HepG2 (cell line): ENCODE results near the gene ZDHHC7. TPM values are rescaled to one million over a fixed set of nuclear protein-coding genes. Genes with fewer than 3 reads are reported as not detected.
A peak's percentile ranks its signal among the peaks of the same experiment; 100 is the strongest.

Source experiments
- ATAC-seq: fragments of 200-7000 bp; cut with Tn5 transposase; 3 replicates; pipeline ENCODE4 v1.9.1; 2020; ENCODE audit warnings: mild to moderate bottlenecking, moderate library complexity
- BruUV-seq: library from RNA; stranded (reverse); fragments of 400-500 nt; replicated peaks from 2 replicates; lab custom pipeline; 2021; lab: Mats Ljungman, UMichigan
- CTCF ChIA-PET: fragments of 300-600 bp; formaldehyde crosslinking; extraction: SDS; loops from one replicate; lab custom pipeline; 2021; ENCODE audit warnings: low total read pairs, inconsistent platforms, low intra/inter-chr PET ratio; lab: Yijun Ruan, JAX
- POLR2A ChIA-PET: fragments of 350-600 bp; sonication (Branson Sonifier 250); formaldehyde crosslinking; loops from one replicate; lab custom pipeline; 2020; ENCODE audit warnings: antibody characterized with exemption, inconsistent platforms; lab: Yijun Ruan, JAX
- DNase-seq: peaks from one replicate; pipeline ENCODE4 v3.0.0-alpha.2; 2015; ENCODE audit warnings: low spot score
- FAIRE-seq: peaks from 3 replicates; lab custom pipeline; 2011; peaks lifted over from hg19 to GRCh38; lab: Jason Lieb, UNC
- H2AFZ ChIP-seq: one replicate; pipeline ENCODE4 v1.6.1; 2011; ENCODE audit warnings: low read length, inconsistent platforms
- H3K27ac ChIP-seq: fragments of 300-600 bp; 3 replicates; pipeline ENCODE4 v1.8.0; 2011; ENCODE audit warnings: mixed run types, mild to moderate bottlenecking, mixed read lengths, low read length, inconsistent platforms; ENCODE audit not compliant: insufficient read depth; ENCODE audit errors: extremely low read length
- H3K27me3 ChIP-seq, 2 experiments: fragments of 200-600 bp in 1 of 2; 2 replicates in 1 of 2; 3 replicates in 1 of 2; pipeline versions ENCODE4 v1.6.0 to v1.8.0; 2011; ENCODE audit warnings: low read length in 2 of 2, mild to moderate bottlenecking in 2 of 2, moderate library complexity in 2 of 2, inconsistent platforms in 1 of 2; ENCODE audit not compliant: insufficient read depth in 2 of 2, control insufficient read depth in 1 of 2
- H3K36me3 ChIP-seq, 2 experiments: fragments of 200-600 bp in 1 of 2; replicated peaks in 1 of 2; 2 replicates in 1 of 2; 3 replicates in 1 of 2; pipeline versions ENCODE4 v1.5.1 to v1.8.0; 2011; ENCODE audit warnings: low read length in 2 of 2, inconsistent platforms in 1 of 2; ENCODE audit not compliant: insufficient read depth in 2 of 2, control insufficient read depth in 1 of 2
- H3K4me1 ChIP-seq: 2 replicates; pipeline ENCODE4 v1.5.1; 2012; ENCODE audit warnings: low read length, inconsistent platforms; ENCODE audit not compliant: insufficient read depth
- H3K4me2 ChIP-seq: 2 replicates; pipeline ENCODE4 v1.6.0; 2011; ENCODE audit warnings: low read depth, low read length, inconsistent platforms
- H3K4me3 ChIP-seq, 3 experiments: fragments of 200-600 bp in 1 of 3; sonication (generic), shearing (Covaris generic) in 1 of 3; replicated peaks in 1 of 3; 2 replicates each; pipeline ENCODE4 v1.5.1; 2011 to 2016; ENCODE audit warnings: low read length in 3 of 3, inconsistent platforms in 2 of 3, low read depth in 2 of 3, mild to moderate bottlenecking in 2 of 3, control low read depth in 1 of 3, mixed read lengths in 1 of 3; ENCODE audit not compliant: insufficient read depth in 1 of 3
- H3K79me2 ChIP-seq: one replicate; pipeline ENCODE4 v1.6.1; 2011; ENCODE audit warnings: low read length, inconsistent platforms; ENCODE audit not compliant: insufficient read depth
- H3K9ac ChIP-seq: 2 replicates; pipeline ENCODE4 v1.6.0; 2011; ENCODE audit warnings: mild to moderate bottlenecking, low read depth, low read length, inconsistent platforms; ENCODE audit not compliant: insufficient read depth
- H3K9me3 ChIP-seq: 2 replicates; pipeline ENCODE4 v1.5.1; 2012; ENCODE audit warnings: mild to moderate bottlenecking, low read length
- H4K20me1 ChIP-seq: 2 replicates; pipeline ENCODE4 v1.6.0; 2011; ENCODE audit warnings: inconsistent platforms, mild to moderate bottlenecking, low read length, moderate library complexity; ENCODE audit not compliant: insufficient read depth
- ADNP ChIP-seq: sonication (generic); formaldehyde crosslinking; IDR thresholded peaks from 2 replicates; pipeline ENCODE4 v1.4.0; 2020; ENCODE audit warnings: missing genetic modification reagents
- MEIS1 ChIP-seq: sonication (generic); formaldehyde crosslinking; IDR thresholded peaks from 2 replicates; pipeline ENCODE4 v1.9.0; 2021; ENCODE audit warnings: mild to moderate bottlenecking, missing genetic modification reagents, moderate library complexity, borderline replicate concordance
- MXI1 ChIP-seq: IDR thresholded peaks from 3 replicates; pipeline ENCODE4 v1.6.1; 2012; ENCODE audit warnings: low read depth, low read length, inconsistent platforms, borderline replicate concordance
- SMAD1 ChIP-seq: sonication (generic); formaldehyde crosslinking; IDR thresholded peaks from 2 replicates; pipeline ENCODE4 v1.4.0; 2020; ENCODE audit warnings: missing genetic modification reagents, low read depth, mild to moderate bottlenecking, borderline replicate concordance
- WIZ ChIP-seq: sonication (generic); formaldehyde crosslinking; IDR thresholded peaks from 2 replicates; pipeline ENCODE4 v1.5.1; 2020; ENCODE audit warnings: mild to moderate bottlenecking, missing genetic modification reagents
- ZBTB20 ChIP-seq: sonication (generic); formaldehyde crosslinking; IDR thresholded peaks from 2 replicates; pipeline ENCODE4 v1.8.1; 2023; ENCODE audit warnings: missing genetic modification reagents, low read depth, mild to moderate bottlenecking, borderline replicate concordance
- ZBTB7B ChIP-seq: sonication (generic); formaldehyde crosslinking; IDR thresholded peaks from 2 replicates; pipeline ENCODE4 v1.4.0; 2020; ENCODE audit warnings: missing genetic modification reagents
- ZEB1 ChIP-seq: IDR thresholded peaks from 2 replicates; pipeline ENCODE4 v1.6.1; 2012; ENCODE audit warnings: mild to moderate bottlenecking, low read depth, inconsistent platforms; ENCODE audit not compliant: insufficient replicate concordance
- ZFP91 ChIP-seq: sonication (generic); formaldehyde crosslinking; IDR thresholded peaks from 2 replicates; pipeline ENCODE4 v1.9.0; 2022; ENCODE audit warnings: missing genetic modification reagents, mild to moderate bottlenecking, borderline replicate concordance
- ZNF10 ChIP-seq: sonication (generic); formaldehyde crosslinking; IDR thresholded peaks from 2 replicates; pipeline ENCODE4 v1.4.0; 2020; ENCODE audit warnings: mild to moderate bottlenecking, low read depth, missing genetic modification reagents, borderline replicate concordance
- ZNF30 ChIP-seq: sonication (generic); formaldehyde crosslinking; IDR thresholded peaks from 2 replicates; pipeline ENCODE4 v1.5.0; 2020; ENCODE audit warnings: mild to moderate bottlenecking, missing genetic modification reagents
- ZNF33A ChIP-seq: sonication (generic); formaldehyde crosslinking; IDR thresholded peaks from 2 replicates; pipeline ENCODE4 v1.5.1; 2020; ENCODE audit warnings: missing genetic modification reagents, mild to moderate bottlenecking, moderate library complexity, borderline replicate concordance
- ZNF484 ChIP-seq: sonication (generic); formaldehyde crosslinking; IDR thresholded peaks from 2 replicates; pipeline ENCODE4 v1.5.1; 2020; ENCODE audit warnings: mild to moderate bottlenecking, low read depth, missing genetic modification reagents, borderline replicate concordance
- ZNF746 ChIP-seq: sonication (generic); formaldehyde crosslinking; IDR thresholded peaks from 2 replicates; pipeline ENCODE4 v1.8.0; 2022; ENCODE audit warnings: mild to moderate bottlenecking, missing genetic modification reagents
- ZNF772 ChIP-seq: sonication (generic); formaldehyde crosslinking; IDR thresholded peaks from 2 replicates; pipeline ENCODE4 v1.5.0; 2020; ENCODE audit warnings: mild to moderate bottlenecking, missing genetic modification reagents
- ZNF773 ChIP-seq: sonication (generic); formaldehyde crosslinking; IDR thresholded peaks from 2 replicates; pipeline ENCODE4 v1.4.0; 2020; ENCODE audit warnings: missing genetic modification reagents, borderline replicate concordance
- ZNF790 ChIP-seq: sonication (generic); formaldehyde crosslinking; IDR thresholded peaks from 2 replicates; pipeline ENCODE4 v1.8.0; 2022; ENCODE audit warnings: missing genetic modification reagents, mild to moderate bottlenecking, borderline replicate concordance
- WGBS: methylation state at CpG from one replicate; pipeline ENCODE4 v1.1.6; 2017; ENCODE audit warnings: low lambda C conversion rate; 5-methylcytosine and 5-hydroxymethylcytosine counted together
- in situ Hi-C: cut with HindIII; loops from 2 replicates; pipeline ENCODE4 v1.10.0; 2017; ENCODE audit warnings: low pct_unique_long_range_greater_than_20kb; ENCODE audit not compliant: extremely low pct_ligation_motif_present
- intact Hi-C: fragments of 100-400 bp; cut with micrococcal nuclease; formaldehyde crosslinking; loops from one replicate; pipeline ENCODE4 v1.10.0; 2022; ENCODE audit not compliant: unreplicated experiment
- polyA plus RNA-seq, 8 experiments: library from polyadenylated mRNA; depleted of rRNA in 3 of 8; stranded (reverse) in 7 of 8; unstranded in 1 of 8; fragments of >200 nt; fragmentation: Illumina TruSeq in 4 of 8; extraction: Trizol in 4 of 8; gene quantifications; 2 replicates each; pipeline versions ENCODE4 v1.2.1 to v1.2.3, GENCODE V29; 2011 to 2016; ENCODE audit warnings: low read depth in 4 of 8, missing spikeins in 1 of 8, mixed read lengths in 1 of 8; ENCODE audit not compliant: insufficient read depth in 1 of 8
- total RNA-seq, 5 experiments: library from RNA; depleted of rRNA; stranded (reverse); fragments of >200 nt; fragmentation: Illumina TruSeq; extraction: Trizol; gene quantifications; 2 replicates each; pipeline ENCODE4 v1.2.3, GENCODE V29; 2016; ENCODE audit warnings: low read depth in 1 of 5
- TF ChIP-seq, protein P1 (sequence below): sonication (generic); formaldehyde crosslinking; IDR thresholded peaks from 2 replicates; pipeline ENCODE4 v1.5.0; 2020; ENCODE audit warnings: mild to moderate bottlenecking, missing genetic modification reagents
- TF ChIP-seq, protein P2 (sequence below): fragments of 450-650 bp; IDR thresholded peaks from 2 replicates; pipeline ENCODE4 v1.6.1; 2017

ZDHHC7 gene
- total and polyA plus RNA-seq, 2 of the 13 experiments (the other 11 are each of a cell fraction or from before 2014, with no cell fraction given) = 46.8 to 67.6 TPM

DNA sequence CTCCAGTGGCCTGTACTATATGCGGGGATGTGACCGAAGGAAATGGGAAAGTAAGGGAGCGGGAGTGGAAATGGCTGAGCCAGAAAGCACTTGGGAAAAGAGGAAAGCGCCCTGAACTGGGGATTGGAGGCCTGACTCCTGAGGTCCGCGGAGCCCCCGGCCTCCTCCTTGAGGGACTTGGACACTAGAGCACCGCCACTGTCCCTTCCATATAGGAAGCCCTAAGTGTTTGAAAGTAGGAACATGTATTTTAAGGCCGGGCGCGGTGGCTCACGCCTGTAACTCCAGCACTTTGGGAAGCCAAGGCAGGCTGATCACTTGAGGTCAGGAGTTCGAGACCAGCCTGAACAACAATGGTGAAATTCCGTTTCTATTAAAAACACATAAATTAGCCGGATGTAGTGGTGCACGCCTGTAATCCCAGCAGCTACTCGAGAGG, 530 bp upstream of the ZDHHC7 start:
- Histone ChIP-seq H3K9ac (peak overlapping the region; percentile 98), H3K27ac (peak overlapping the region; percentile 93), H3K36me3 (peaks cover 0 to 5% of the 10 kb centered on the region in 2 experiments; a peak in 3 of 5 replicates), H3K79me2 (peaks cover 38% of the 10 kb centered on the region), H3K4me3 (peak overlapping the region; percentile 79 to 97 (median 92)), H3K27me3 (no peaks in the 10 kb centered on the region; a peak in 2 of 5 replicates), H3K9me3 (no peaks in the 10 kb centered on the region), H3K4me1 (peaks cover 67% of the 10 kb centered on the region), H3K4me2 (peak overlapping the region; percentile 79), H2AFZ (peak overlapping the region; percentile 85), H4K20me1 (0 out of 2 replicates have a peak, but pooled peaks cover 1% of the 10 kb centered on the region)
- 3% methylated on average over 17 of the region's 17 CpGs for WGBS
- in situ Hi-C loops = no loop called here
- CTCF ChIA-PET = no interaction called here
- ATAC-seq (peak; percentile 41; the same call in 2 of the 3 replicates), DNase-seq (no peak), FAIRE-seq (no peak)
- BruUV-seq = TSS peak; percentile 100
- intact Hi-C loops = loop anchor here (1.0 kb wide), 1 partner anchor 35 kb away; no protein-coding TSS in a partner anchor
- POLR2A ChIA-PET = interaction anchor here (1.0 to 3.7 kb wide), 10 partner anchors 8 to 128 kb away, joined by 3 to 64 read pairs (median 9); partner anchors contain the start of gene KIAA0513
- TF ChIP-seq ZNF484 (CRISPR knock-in tag) (0 out of 2 replicates have a peak, but pooled peaks have one; percentile 34), ZFP91 (CRISPR knock-in tag) (peak; percentile 57; the same call in 1 of the 2 replicates), ZNF773 (CRISPR knock-in tag) (0 out of 2 replicates have a peak, but pooled peaks have one; percentile 5), MEIS1 (no peak), ZNF790 (CRISPR knock-in tag) (0 out of 2 replicates have a peak, but pooled peaks have one; percentile 17), ZNF30 (CRISPR knock-in tag) (no peak), ZNF746 (peak; percentile 9; the same call in 1 of the 2 replicates), ZNF772 (CRISPR knock-in tag) (0 out of 2 replicates have a peak, but pooled peaks have one; percentile 16), ZNF33A (no peak), WIZ (CRISPR knock-in tag) (no peak), ZBTB7B (CRISPR knock-in tag) (no peak), MXI1 (no peak), ADNP (CRISPR knock-in tag) (peak; percentile 82; the same call in 1 of the 2 replicates), ZEB1 (peak; percentile 17), SMAD1 (CRISPR knock-in tag) (peak; percentile 56; the same call in 1 of the 2 replicates), ZNF10 (CRISPR knock-in tag) (no peak), ZBTB20 (CRISPR knock-in tag) (no peak)
- TF ChIP-seq, protein P1, sequence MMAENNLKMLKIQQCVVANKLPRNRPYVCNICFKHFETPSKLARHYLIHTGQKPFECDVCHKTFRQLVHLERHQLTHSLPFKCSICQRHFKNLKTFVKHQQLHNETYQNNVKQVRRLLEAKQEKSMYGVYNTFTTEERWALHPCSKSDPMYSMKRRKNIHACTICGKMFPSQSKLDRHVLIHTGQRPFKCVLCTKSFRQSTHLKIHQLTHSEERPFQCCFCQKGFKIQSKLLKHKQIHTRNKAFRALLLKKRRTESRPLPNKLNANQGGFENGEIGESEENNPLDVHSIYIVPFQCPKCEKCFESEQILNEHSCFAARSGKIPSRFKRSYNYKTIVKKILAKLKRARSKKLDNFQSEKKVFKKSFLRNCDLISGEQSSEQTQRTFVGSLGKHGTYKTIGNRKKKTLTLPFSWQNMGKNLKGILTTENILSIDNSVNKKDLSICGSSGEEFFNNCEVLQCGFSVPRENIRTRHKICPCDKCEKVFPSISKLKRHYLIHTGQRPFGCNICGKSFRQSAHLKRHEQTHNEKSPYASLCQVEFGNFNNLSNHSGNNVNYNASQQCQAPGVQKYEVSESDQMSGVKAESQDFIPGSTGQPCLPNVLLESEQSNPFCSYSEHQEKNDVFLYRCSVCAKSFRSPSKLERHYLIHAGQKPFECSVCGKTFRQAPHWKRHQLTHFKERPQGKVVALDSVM (CRISPR knock-in tag) = peak; percentile 77
- TF ChIP-seq, protein P2, sequence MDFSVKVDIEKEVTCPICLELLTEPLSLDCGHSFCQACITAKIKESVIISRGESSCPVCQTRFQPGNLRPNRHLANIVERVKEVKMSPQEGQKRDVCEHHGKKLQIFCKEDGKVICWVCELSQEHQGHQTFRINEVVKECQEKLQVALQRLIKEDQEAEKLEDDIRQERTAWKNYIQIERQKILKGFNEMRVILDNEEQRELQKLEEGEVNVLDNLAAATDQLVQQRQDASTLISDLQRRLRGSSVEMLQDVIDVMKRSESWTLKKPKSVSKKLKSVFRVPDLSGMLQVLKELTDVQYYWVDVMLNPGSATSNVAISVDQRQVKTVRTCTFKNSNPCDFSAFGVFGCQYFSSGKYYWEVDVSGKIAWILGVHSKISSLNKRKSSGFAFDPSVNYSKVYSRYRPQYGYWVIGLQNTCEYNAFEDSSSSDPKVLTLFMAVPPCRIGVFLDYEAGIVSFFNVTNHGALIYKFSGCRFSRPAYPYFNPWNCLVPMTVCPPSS = no peak
